Neural cell (in vitro differentiated cells): Measurements from ENCODE around the gene MAP1LC3B2. TPM values are rescaled to one million over a fixed set of nuclear protein-coding genes. Genes with fewer than 3 reads are reported as not detected.

Experiments
- H2AFZ ChIP-seq: fragments of 200-600, 300-800 bp; sonication (generic), shearing (Covaris generic); 2 replicates; pipeline ENCODE4 v1.6.0; 2014; ENCODE audit warnings: low read depth, mild to moderate bottlenecking, antibody characterized with exemption, low read length, moderate library complexity
- H3F3A ChIP-seq: fragments of 200-600 bp; shearing (Covaris generic); 2 replicates; pipeline ENCODE4 v1.6.1; 2016; ENCODE audit warnings: mild to moderate bottlenecking, moderate library complexity, mixed read lengths, antibody characterized with exemption, low read length; ENCODE audit not compliant: insufficient read depth, poor library complexity, severe bottlenecking
- H3K27ac ChIP-seq: fragments of 200-600, 300-800 bp; sonication (generic), shearing (Covaris generic); 2 replicates; pipeline ENCODE4 v1.5.1; 2014; ENCODE audit warnings: mild to moderate bottlenecking, low read length, moderate library complexity
- H3K27me3 ChIP-seq: fragments of 300-800, 200-600 bp; sonication (generic), shearing (Covaris generic); 2 replicates; pipeline ENCODE4 v1.6.0; 2014; ENCODE audit warnings: mild to moderate bottlenecking, low read depth, low read length, moderate library complexity; ENCODE audit not compliant: insufficient read depth
- H3K36me3 ChIP-seq: fragments of 300-800, 200-600 bp; sonication (generic), shearing (Covaris generic); 2 replicates; pipeline ENCODE4 v1.5.1; 2014; ENCODE audit warnings: mild to moderate bottlenecking, antibody characterized with exemption, low read length, moderate library complexity; ENCODE audit not compliant: insufficient read depth
- H3K4me2 ChIP-seq: fragments of 300-800, 200-600 bp; sonication (generic), shearing (Covaris generic); 2 replicates; pipeline ENCODE4 v1.6.0; 2014; ENCODE audit warnings: mild to moderate bottlenecking, low read length
- H3K4me3 ChIP-seq: fragments of 300-800, 200-600 bp; sonication (generic), shearing (Covaris generic); 2 replicates; pipeline ENCODE4 v1.5.1; 2014; ENCODE audit warnings: mild to moderate bottlenecking, low read length, moderate library complexity
- H3K79me2 ChIP-seq: fragments of 200-600 bp; shearing (Covaris generic); replicated peaks from 2 replicates; pipeline ENCODE4 v1.6.0; 2014; ENCODE audit warnings: mild to moderate bottlenecking, low read length, moderate library complexity; ENCODE audit not compliant: insufficient read depth
- H3K9ac ChIP-seq: fragments of 300-800, 200-600 bp; sonication (generic), shearing (Covaris generic); 2 replicates; pipeline ENCODE4 v1.6.1; 2016; ENCODE audit warnings: mild to moderate bottlenecking, low read length, mixed read lengths
- H3K9me2 ChIP-seq: fragments of 200-600 bp; shearing (Covaris generic); 2 replicates; pipeline ENCODE4 v1.6.1; 2016; ENCODE audit warnings: mild to moderate bottlenecking, low read length, mixed read lengths; ENCODE audit not compliant: insufficient read depth
- H3K9me3 ChIP-seq: fragments of 200-600, 300-800 bp; sonication (generic), shearing (Covaris generic); 2 replicates; pipeline ENCODE4 v1.6.1; 2016; ENCODE audit warnings: mild to moderate bottlenecking, mixed run types, low read length, moderate library complexity, mixed read lengths
- H4K20me1 ChIP-seq: fragments of 200-600 bp; shearing (Covaris generic); 2 replicates; pipeline ENCODE4 v1.6.1; 2016; ENCODE audit warnings: mild to moderate bottlenecking, mixed run types; ENCODE audit not compliant: insufficient read depth
- EP300 ChIP-seq: fragments of 450-650 bp; conservative IDR thresholded peaks from 2 replicates; pipeline ENCODE4 v1.6.1; 2014; ENCODE audit warnings: antibody characterized with exemption, mild to moderate bottlenecking, moderate library complexity; ENCODE audit not compliant: poor library complexity, severe bottlenecking
- EZH2 ChIP-seq: fragments of 200-600, 300-800 bp; shearing (Covaris generic), sonication (generic); IDR thresholded peaks from 2 replicates; pipeline ENCODE4 v1.6.1; 2014; ENCODE audit warnings: antibody characterized with exemption, low read length, borderline replicate concordance, mild to moderate bottlenecking; ENCODE audit not compliant: insufficient read depth, poor library complexity, severe bottlenecking
- MXI1 ChIP-seq: fragments of 450-650 bp; conservative IDR thresholded peaks from 2 replicates; pipeline ENCODE4 v1.6.1; 2014; ENCODE audit warnings: antibody characterized with exemption, mild to moderate bottlenecking; ENCODE audit not compliant: poor library complexity, severe bottlenecking
- POLR2AphosphoS5 ChIP-seq: IDR thresholded peaks from 2 replicates; pipeline ENCODE4 v1.6.1; 2012
- RAD21 ChIP-seq: fragments of 450-650 bp; conservative IDR thresholded peaks from 2 replicates; pipeline ENCODE4 v1.6.1; 2014; ENCODE audit warnings: antibody characterized with exemption, mild to moderate bottlenecking, moderate library complexity
- SMC3 ChIP-seq: fragments of 450-650 bp; conservative IDR thresholded peaks from 2 replicates; pipeline ENCODE4 v1.6.1; 2014; ENCODE audit warnings: antibody characterized with exemption, mild to moderate bottlenecking, moderate library complexity; ENCODE audit not compliant: poor library complexity
- TAF1 ChIP-seq: IDR thresholded peaks from 2 replicates; pipeline ENCODE4 v1.6.1; 2012; ENCODE audit warnings: low read depth
- polyA plus RNA-seq: library from polyadenylated mRNA; depleted of rRNA; stranded (reverse); fragments of >200 nt; gene quantifications from 2 replicates; pipeline ENCODE4 v1.2.3, GENCODE V29; 2014
- TF ChIP-seq, protein P1 (sequence below): fragments of 450-650 bp; IDR thresholded peaks from 2 replicates; pipeline ENCODE4 v1.5.1; 2014; ENCODE audit warnings: antibody characterized with exemption, mild to moderate bottlenecking, moderate library complexity; ENCODE audit not compliant: poor library complexity, severe bottlenecking
- TF ChIP-seq, protein P2 (sequence below): IDR thresholded peaks from 2 replicates; pipeline ENCODE4 v1.6.1; 2012; ENCODE audit warnings: borderline replicate concordance

The MAP1LC3B2 gene
- polyA plus RNA-seq, 1 donor from 2014 or later, result 3.9 TPM

DNA sequence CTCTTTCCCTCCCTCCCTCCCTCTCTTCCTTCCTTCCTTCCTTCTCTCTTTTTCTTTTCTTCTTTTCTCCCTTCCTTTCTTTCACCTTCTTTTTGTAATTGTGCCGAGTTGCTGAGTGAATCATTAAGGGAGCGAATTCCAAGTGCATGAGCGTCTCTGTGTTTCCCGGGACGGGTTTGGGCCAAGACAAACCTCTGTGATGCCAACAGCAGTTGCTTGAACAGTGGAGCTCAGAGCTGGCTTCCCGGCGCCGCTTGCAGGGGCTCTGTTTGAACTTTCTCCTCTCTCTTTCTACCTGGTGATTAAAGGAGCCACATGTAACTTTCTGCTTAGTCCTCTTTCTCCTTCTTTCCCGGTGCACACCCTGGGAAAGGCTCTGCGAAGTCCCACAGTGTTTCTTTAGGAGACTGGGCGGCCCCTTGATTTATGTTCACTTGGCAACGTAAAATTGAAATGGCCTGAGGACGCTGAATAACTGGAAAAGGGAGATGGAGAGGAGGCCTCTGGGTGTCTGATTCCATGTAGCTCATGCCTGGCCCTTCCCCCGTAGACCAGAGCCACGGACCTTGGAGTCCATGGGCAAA, 33.7 kb upstream of the MAP1LC3B2 start:
- H3K4me3 ChIP-seq, result no peak overlapping the region
- H3K27me3 ChIP-seq, result no peaks in the 10 kb centered on the region
- no peaks in the 10 kb centered on the region for H3K9me3 ChIP-seq
- TF ChIP-seq MXI1, result no peak
- TF ChIP-seq, protein P1, sequence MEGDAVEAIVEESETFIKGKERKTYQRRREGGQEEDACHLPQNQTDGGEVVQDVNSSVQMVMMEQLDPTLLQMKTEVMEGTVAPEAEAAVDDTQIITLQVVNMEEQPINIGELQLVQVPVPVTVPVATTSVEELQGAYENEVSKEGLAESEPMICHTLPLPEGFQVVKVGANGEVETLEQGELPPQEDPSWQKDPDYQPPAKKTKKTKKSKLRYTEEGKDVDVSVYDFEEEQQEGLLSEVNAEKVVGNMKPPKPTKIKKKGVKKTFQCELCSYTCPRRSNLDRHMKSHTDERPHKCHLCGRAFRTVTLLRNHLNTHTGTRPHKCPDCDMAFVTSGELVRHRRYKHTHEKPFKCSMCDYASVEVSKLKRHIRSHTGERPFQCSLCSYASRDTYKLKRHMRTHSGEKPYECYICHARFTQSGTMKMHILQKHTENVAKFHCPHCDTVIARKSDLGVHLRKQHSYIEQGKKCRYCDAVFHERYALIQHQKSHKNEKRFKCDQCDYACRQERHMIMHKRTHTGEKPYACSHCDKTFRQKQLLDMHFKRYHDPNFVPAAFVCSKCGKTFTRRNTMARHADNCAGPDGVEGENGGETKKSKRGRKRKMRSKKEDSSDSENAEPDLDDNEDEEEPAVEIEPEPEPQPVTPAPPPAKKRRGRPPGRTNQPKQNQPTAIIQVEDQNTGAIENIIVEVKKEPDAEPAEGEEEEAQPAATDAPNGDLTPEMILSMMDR, result no peak
- no peak overlapping the region for H3K9ac ChIP-seq
- no peaks in the 10 kb centered on the region for H3K9me2 ChIP-seq
- H3K36me3 ChIP-seq, result no peaks in the 10 kb centered on the region
- H3K27ac ChIP-seq, result no peak overlapping the region
- no peak overlapping the region for H2AFZ ChIP-seq
- no peaks in the 10 kb centered on the region for H4K20me1 ChIP-seq
- H3K4me2 ChIP-seq, result no peak overlapping the region
- no peaks in the 10 kb centered on the region for H3K79me2 ChIP-seq
- no peaks in the 10 kb centered on the region for H3F3A ChIP-seq

DNA sequence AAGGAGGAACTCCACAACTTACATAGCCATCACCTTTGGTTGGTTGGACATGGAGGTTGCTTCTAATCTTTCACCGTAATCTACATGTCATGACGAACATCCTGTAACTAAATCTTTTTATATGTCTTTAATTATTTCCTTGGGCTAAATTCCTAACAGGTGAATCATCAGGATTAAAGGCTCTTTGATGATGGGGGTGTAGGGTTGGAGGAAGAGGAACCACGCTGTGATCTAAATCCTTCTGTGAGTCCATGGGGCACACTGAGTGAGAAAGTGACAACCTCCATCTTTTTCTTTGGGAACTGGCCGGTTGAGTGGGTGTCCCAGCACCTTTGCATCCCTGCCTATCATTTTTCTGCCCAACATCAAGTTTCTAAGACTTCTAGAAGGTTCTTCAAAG, 31.1 kb upstream of the MAP1LC3B2 start:
- H3K4me2 ChIP-seq, result no peak overlapping the region
- no peak overlapping the region for H3K9ac ChIP-seq
- no peaks in the 10 kb centered on the region for H3K9me2 ChIP-seq
- H2AFZ ChIP-seq, result no peak overlapping the region
- H3K79me2 ChIP-seq, result no peaks in the 10 kb centered on the region
- TF ChIP-seq, protein P2, sequence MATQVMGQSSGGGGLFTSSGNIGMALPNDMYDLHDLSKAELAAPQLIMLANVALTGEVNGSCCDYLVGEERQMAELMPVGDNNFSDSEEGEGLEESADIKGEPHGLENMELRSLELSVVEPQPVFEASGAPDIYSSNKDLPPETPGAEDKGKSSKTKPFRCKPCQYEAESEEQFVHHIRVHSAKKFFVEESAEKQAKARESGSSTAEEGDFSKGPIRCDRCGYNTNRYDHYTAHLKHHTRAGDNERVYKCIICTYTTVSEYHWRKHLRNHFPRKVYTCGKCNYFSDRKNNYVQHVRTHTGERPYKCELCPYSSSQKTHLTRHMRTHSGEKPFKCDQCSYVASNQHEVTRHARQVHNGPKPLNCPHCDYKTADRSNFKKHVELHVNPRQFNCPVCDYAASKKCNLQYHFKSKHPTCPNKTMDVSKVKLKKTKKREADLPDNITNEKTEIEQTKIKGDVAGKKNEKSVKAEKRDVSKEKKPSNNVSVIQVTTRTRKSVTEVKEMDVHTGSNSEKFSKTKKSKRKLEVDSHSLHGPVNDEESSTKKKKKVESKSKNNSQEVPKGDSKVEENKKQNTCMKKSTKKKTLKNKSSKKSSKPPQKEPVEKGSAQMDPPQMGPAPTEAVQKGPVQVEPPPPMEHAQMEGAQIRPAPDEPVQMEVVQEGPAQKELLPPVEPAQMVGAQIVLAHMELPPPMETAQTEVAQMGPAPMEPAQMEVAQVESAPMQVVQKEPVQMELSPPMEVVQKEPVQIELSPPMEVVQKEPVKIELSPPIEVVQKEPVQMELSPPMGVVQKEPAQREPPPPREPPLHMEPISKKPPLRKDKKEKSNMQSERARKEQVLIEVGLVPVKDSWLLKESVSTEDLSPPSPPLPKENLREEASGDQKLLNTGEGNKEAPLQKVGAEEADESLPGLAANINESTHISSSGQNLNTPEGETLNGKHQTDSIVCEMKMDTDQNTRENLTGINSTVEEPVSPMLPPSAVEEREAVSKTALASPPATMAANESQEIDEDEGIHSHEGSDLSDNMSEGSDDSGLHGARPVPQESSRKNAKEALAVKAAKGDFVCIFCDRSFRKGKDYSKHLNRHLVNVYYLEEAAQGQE, result no peak
- TF ChIP-seq SMC3, result no peak
- TF ChIP-seq RAD21, result no peak
- TF ChIP-seq EP300, result no peak
- no peak for TF ChIP-seq POLR2AphosphoS5
- no peak for TF ChIP-seq EZH2
- TF ChIP-seq, protein P1, result no peak
- TF ChIP-seq TAF1, result no peak
- no peak for TF ChIP-seq MXI1
- H3K27me3 ChIP-seq, result no peaks in the 10 kb centered on the region
- no peaks in the 10 kb centered on the region for H3K9me3 ChIP-seq
- H3K27ac ChIP-seq, result no peak overlapping the region
- no peaks in the 10 kb centered on the region for H3F3A ChIP-seq
- H3K4me3 ChIP-seq, result no peak overlapping the region
- H3K36me3 ChIP-seq, result no peaks in the 10 kb centered on the region
- no peaks in the 10 kb centered on the region for H4K20me1 ChIP-seq
